Mucosa of stomach (tissue), 1 donor: ENCODE measurements around the gene MRC1.

ENCODE experiments used
- H3K27me3 ChIP-seq: one replicate; pipeline ENCODE4 v1.7.0; 2013; ENCODE audit warnings: mild to moderate bottlenecking, low read length; ENCODE audit not compliant: control insufficient read depth, insufficient read depth
- H3K36me3 ChIP-seq: one replicate; pipeline ENCODE4 v1.7.0; 2013; ENCODE audit warnings: low read length; ENCODE audit not compliant: control insufficient read depth, insufficient read depth
- H3K4me1 ChIP-seq: one replicate; pipeline ENCODE4 v1.7.0; 2013; ENCODE audit warnings: mild to moderate bottlenecking, low read length; ENCODE audit not compliant: control insufficient read depth, insufficient read depth
- H3K4me3 ChIP-seq: one replicate; pipeline ENCODE4 v1.7.0; 2013; ENCODE audit warnings: low read length
- H3K9ac ChIP-seq: one replicate; pipeline ENCODE4 v1.7.0; 2013; ENCODE audit warnings: mild to moderate bottlenecking, low read length, moderate library complexity
- H3K9me3 ChIP-seq: one replicate; pipeline ENCODE4 v1.7.0; 2013; ENCODE audit warnings: mild to moderate bottlenecking, low read length, moderate library complexity; ENCODE audit not compliant: control insufficient read depth
- donor health status: Pancreatic carcinoma.

The MRC1 gene

GRCh38 chr10:17784688-17785087 lies 24.5 kb upstream of the MRC1 start:
- H3K36me3 ChIP-seq: no peaks in the 10 kb centered on the region
- H3K4me3 ChIP-seq: no peak overlapping the region
- H3K9me3 ChIP-seq: no peaks in the 10 kb centered on the region
- peaks cover 3% of the 10 kb centered on the region for H3K4me1 ChIP-seq
- H3K9ac ChIP-seq: no peak overlapping the region
- no peaks in the 10 kb centered on the region for H3K27me3 ChIP-seq

GRCh38 chr10:17785276-17785930 lies 23.7 kb upstream of the MRC1 start:
- Histone ChIP-seq H3K9me3 (no peaks in the 10 kb centered on the region), H3K4me3 (no peak overlapping the region), H3K9ac (no peak overlapping the region), H3K4me1 (peaks cover 3% of the 10 kb centered on the region), H3K27me3 (no peaks in the 10 kb centered on the region), H3K36me3 (no peaks in the 10 kb centered on the region)

- H3K9ac ChIP-seq: no peak overlapping the region
- peaks cover 3% of the 10 kb centered on the region for H3K4me1 ChIP-seq
- H3K27me3 ChIP-seq: no peaks in the 10 kb centered on the region
- no peaks in the 10 kb centered on the region for H3K9me3 ChIP-seq
- H3K36me3 ChIP-seq: no peaks in the 10 kb centered on the region
- H3K4me3 ChIP-seq: no peak overlapping the region
Measured at GRCh38 chr10:17787087-17787961, 21.8 kb upstream of the MRC1 start.

DNA sequence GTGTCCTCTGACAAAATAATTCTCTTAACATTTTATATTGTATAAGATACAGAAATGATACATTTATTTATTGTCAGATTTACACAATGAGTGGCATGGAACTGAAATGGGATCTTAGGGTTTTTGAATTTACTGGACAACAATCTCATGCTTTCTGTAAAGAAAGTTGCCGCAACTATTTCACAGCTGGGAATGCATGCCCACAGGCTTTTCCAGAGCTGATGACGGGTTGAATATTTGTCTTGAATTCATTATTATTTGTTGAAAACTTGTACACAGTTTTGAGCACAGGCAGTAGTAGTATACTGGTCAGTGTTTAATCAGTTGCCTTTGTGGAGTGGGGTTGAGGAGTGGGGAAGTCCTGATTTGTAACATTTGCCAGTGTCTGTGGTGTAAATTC lies 20.5 kb upstream of the MRC1 start:
- no peaks in the 10 kb centered on the region for H3K36me3 ChIP-seq
- no peak overlapping the region for H3K9ac ChIP-seq
- H3K27me3 ChIP-seq: no peaks in the 10 kb centered on the region
- H3K9me3 ChIP-seq: no peaks in the 10 kb centered on the region
- H3K4me1 ChIP-seq: peaks cover 10% of the 10 kb centered on the region
- no peak overlapping the region for H3K4me3 ChIP-seq

GRCh38 chr10:17789396-17789795 lies 19.8 kb upstream of the MRC1 start:
- Histone ChIP-seq H3K4me1 (peaks cover 12% of the 10 kb centered on the region), H3K9me3 (no peaks in the 10 kb centered on the region), H3K9ac (no peak overlapping the region), H3K27me3 (no peaks in the 10 kb centered on the region), H3K36me3 (no peaks in the 10 kb centered on the region), H3K4me3 (no peak overlapping the region)

DNA sequence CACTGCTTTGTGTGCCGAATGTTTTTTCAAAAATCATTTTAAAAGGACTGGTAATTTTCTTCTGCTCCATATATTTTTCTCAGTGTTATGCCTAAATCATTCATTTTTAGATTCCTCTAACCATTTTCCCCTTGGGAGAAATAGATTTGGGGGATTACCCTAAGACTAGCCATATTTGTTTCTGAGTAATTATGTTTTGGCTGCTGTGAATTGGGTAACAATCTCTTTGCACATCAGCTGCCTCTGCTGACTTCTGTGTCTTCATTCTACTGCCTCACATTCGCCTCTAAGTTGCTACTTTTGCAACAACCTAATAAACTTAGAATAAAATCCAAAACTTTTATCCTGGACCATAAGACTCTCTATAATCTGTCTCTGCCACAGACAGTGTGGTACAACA lies 18.5 kb upstream of the MRC1 start:
- Histone ChIP-seq H3K4me3 (no peak overlapping the region), H3K4me1 (peaks cover 16% of the 10 kb centered on the region), H3K9me3 (no peaks in the 10 kb centered on the region), H3K36me3 (no peaks in the 10 kb centered on the region), H3K9ac (no peak overlapping the region), H3K27me3 (no peaks in the 10 kb centered on the region)

GRCh38 chr10:17792991-17793390 lies 16.2 kb upstream of the MRC1 start:
- Histone ChIP-seq H3K27me3 (no peaks in the 10 kb centered on the region), H3K36me3 (no peaks in the 10 kb centered on the region), H3K9ac (no peak overlapping the region), H3K4me1 (peaks cover 16% of the 10 kb centered on the region), H3K9me3 (no peaks in the 10 kb centered on the region), H3K4me3 (no peak overlapping the region)

DNA sequence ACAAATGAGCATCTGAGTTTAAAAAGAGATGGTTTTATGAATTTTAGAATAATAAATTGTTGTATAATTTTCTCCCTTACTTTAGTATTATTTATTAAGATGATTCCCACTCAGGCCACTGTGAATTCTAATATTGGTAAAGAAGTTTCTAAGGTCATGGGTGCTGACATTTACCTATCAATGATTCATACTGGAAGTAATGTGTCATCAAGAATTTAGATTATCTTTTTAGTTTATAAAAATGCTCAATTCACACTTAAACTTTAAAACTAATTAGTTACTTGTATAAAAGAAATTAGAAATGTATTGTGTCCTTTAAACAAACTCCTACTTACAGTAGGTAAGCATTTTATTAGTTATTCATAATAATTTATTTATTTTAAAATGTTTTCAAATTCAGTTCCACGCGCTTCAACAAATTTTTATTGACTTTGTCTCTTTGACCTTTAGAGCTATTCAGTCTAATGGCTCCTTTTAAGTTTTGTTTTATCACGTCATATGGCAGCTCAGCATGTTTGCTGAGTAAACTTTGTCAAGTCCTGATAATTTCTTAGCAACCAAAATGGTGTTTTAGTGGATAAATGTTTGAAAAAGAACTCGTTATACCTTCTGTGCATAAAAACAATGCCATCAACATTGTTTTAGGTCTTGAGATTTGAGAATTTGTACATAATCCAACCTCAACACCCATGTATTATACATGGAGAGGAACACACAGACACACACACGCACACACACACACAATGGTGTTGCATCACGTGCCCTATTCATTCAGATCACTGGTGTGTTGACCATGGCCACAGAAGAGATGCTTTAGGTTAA lies 15.1 kb upstream of the MRC1 start:
- H3K36me3 ChIP-seq: no peaks in the 10 kb centered on the region
- no peak overlapping the region for H3K4me3 ChIP-seq
- no peaks in the 10 kb centered on the region for H3K9me3 ChIP-seq
- H3K4me1 ChIP-seq: peaks cover 16% of the 10 kb centered on the region
- no peaks in the 10 kb centered on the region for H3K27me3 ChIP-seq
- no peak overlapping the region for H3K9ac ChIP-seq

DNA sequence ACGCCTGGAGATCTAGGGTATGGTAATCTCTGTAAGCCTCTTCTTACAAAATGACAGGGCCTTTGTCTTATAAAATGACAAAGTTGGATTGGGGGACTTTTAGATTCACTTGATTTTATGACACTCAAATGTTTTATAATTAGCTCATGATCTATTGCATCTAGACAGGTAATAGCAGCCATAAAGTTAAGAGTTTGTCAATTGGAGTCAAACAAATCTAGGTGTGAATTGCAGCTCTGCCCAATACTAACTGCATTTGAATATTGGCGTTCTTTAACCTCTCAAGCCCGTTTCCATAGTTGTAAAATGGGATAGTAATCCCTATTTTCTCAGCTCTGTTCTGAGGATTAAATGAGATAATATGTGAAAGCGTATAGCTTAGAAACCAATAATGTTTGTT lies 14.1 kb upstream of the MRC1 start:
- Histone ChIP-seq H3K9ac (no peak overlapping the region), H3K36me3 (no peaks in the 10 kb centered on the region), H3K4me1 (peaks cover 16% of the 10 kb centered on the region), H3K9me3 (no peaks in the 10 kb centered on the region), H3K4me3 (no peak overlapping the region), H3K27me3 (no peaks in the 10 kb centered on the region)

- Histone ChIP-seq H3K27me3 (no peaks in the 10 kb centered on the region), H3K36me3 (no peaks in the 10 kb centered on the region), H3K4me3 (no peak overlapping the region), H3K4me1 (peaks cover 16% of the 10 kb centered on the region), H3K9me3 (no peaks in the 10 kb centered on the region), H3K9ac (no peak overlapping the region)
Measured at GRCh38 chr10:17795813-17796594, 13.1 kb upstream of the MRC1 start.

GRCh38 chr10:17801507-17801906 lies 7.6 kb upstream of the MRC1 start:
- no peaks in the 10 kb centered on the region for H3K9me3 ChIP-seq
- no peak overlapping the region for H3K9ac ChIP-seq
- no peaks in the 10 kb centered on the region for H3K4me1 ChIP-seq
- no peaks in the 10 kb centered on the region for H3K27me3 ChIP-seq
- no peak overlapping the region for H3K4me3 ChIP-seq
- no peaks in the 10 kb centered on the region for H3K36me3 ChIP-seq
